Measurements from ENCODE around the gene PSMC4.

The PSMC4 gene

DNA sequence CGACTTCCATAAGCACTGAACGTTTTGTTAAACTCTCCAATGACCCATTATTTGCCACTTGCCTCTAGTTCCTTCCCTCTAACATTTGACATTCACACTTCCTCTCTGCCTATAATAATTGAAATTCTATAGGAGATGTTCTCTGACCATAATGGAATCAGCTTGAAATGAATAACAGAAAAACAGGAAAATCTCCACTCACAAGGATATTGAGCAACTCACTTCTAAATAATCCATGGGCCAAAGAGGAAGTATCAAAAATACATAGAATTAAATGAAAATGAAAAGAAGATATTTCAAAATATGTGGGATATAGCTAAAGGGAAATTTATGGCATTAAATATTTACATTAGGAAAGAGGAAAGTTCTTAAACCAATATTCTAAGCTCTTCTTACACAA, 33.2 kb upstream of the PSMC4 start:
- TF ChIP-seq, protein P1, sequence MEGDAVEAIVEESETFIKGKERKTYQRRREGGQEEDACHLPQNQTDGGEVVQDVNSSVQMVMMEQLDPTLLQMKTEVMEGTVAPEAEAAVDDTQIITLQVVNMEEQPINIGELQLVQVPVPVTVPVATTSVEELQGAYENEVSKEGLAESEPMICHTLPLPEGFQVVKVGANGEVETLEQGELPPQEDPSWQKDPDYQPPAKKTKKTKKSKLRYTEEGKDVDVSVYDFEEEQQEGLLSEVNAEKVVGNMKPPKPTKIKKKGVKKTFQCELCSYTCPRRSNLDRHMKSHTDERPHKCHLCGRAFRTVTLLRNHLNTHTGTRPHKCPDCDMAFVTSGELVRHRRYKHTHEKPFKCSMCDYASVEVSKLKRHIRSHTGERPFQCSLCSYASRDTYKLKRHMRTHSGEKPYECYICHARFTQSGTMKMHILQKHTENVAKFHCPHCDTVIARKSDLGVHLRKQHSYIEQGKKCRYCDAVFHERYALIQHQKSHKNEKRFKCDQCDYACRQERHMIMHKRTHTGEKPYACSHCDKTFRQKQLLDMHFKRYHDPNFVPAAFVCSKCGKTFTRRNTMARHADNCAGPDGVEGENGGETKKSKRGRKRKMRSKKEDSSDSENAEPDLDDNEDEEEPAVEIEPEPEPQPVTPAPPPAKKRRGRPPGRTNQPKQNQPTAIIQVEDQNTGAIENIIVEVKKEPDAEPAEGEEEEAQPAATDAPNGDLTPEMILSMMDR (IDR thresholded peaks at IDR 0.05; ENCODE audit: extremely low read depth, missing control alignments), result no peak
- DNase-seq (ENCODE audit: low spot score), result no peak

DNA sequence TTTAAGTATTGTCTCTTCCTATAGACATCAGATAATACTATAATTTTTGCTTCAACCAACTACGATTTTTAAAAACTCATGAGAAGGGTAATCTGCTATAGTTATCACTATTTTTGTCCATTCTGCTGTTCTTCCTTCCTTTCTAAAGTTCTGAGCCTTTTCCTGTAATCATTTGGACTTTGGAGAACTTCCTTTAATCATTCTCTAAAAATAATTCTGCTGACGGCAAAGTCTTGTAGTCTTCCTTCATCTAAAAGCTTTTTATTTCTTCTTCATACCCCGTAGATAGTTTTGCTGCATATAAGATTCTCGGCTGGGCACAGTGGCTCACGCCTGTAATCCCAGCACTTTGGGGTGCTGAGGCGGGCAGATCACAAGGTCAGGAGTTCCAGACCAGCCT, 31.4 kb upstream of the PSMC4 start:
- TF ChIP-seq, protein P1 (IDR thresholded peaks at IDR 0.05; ENCODE audit: extremely low read depth, missing control alignments), result no peak
- no peak for DNase-seq (ENCODE audit: low spot score)

DNA sequence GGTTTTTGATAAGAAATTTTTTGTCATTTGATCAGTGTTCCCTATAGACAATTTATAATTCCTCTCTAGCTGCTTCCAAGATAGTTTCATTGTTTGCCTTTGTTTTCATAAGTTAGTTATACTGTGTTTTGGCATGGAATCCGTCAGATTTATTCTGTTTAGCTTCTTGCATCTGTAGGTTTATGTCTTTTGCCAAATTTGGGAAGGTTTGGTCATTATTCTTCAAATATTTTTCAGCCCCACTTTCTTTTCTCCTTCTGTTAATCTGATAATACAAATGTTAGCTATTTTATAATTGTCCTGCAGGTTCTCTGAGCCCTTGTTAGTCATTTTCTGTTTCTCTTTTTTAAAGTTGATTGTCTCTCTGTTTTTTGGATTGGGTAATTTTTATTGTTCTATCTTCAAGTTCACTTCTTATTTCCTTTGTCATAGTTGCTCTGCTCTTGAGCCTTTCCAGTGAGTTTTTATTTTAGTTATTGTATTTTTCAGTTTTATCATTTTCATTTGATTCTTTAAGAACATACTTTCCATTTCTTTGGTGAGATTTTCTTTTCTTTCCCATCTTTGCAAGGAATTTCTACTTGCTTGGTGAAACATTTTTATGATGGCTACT, 30.6 kb upstream of the PSMC4 start:
- DNase-seq (ENCODE audit: low spot score), result no peak
- TF ChIP-seq, protein P1 (IDR thresholded peaks at IDR 0.05; ENCODE audit: extremely low read depth, missing control alignments), result no peak

DNA sequence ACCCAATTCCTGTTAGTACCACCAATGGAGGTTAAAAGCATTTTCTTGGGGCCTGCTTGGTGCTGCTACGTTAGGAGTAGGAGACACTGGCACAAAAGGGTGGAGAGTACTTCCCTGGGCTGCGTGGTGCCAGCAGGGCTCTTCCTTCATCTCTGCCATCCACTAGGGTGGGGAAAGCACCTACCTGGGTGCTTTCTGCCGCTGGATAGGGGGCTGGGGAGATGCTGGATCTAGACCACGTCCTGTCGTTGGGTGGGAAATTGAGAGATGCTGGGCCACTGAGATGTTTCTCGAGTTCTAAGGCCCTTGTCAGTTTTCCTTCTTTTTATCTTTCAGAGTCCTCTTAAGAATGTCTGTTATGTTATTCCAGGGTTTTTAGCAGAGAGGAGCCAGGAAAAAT, 29.8 kb upstream of the PSMC4 start:
- DNase-seq (ENCODE audit: low spot score), result no peak
- TF ChIP-seq, protein P1 (IDR thresholded peaks at IDR 0.05; ENCODE audit: extremely low read depth, missing control alignments), result no peak

DNA sequence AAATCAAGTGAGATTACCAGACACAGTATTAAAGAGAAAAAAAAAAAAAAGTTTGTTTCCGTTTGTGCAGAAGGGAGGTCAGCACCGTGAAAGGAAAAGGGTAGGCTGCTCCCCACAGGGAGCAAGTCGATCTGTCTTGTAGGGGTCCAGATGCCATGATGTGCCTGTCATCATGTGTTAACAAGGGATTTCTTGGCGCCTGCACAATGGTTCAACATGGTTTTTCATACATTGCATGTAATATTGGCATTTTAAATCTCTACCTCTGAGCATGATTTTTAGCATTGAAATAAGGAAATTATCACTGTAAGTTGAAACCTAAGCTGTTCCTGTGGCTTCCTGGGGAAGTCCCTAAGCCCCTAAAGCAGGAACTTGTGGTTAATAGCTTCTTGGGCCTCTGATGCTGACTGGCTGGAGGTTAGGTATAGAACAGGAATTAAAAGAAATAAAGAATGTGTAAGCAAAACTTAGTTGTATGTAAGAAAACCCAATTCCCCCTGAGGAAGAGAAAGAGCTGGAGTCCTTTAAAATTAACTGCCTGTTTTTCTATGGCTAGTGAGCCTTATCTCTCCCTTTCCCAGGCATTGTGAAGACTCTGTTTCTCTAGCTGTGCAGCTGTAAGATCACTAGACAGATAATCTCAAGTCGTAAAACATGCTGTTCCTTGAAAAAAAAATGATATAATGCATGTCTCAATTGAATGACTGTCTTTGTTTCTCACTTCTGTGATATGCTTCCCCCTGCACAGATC, 29.2 kb upstream of the PSMC4 start:
- DNase-seq (ENCODE audit: low spot score), result no peak
- TF ChIP-seq, protein P1 (IDR thresholded peaks at IDR 0.05; ENCODE audit: extremely low read depth, missing control alignments), result no peak

DNA sequence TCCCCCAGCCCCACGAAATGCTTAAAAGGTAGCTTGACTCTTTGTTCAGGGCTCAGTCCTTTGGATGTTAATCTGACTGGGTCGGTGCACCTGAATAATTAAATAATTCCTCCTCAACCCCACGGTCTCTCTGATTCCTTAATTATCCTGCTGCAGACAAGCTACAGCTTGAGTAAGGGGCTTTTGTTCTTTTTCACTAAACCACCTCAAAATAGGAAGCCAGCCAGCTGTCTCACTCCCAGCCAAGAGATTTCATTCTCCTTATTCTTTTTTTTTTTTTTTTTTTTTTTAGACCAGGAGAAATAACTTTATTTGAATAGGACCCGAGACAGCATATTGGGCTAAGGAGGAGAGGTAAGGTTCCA, 28.6 kb upstream of the PSMC4 start:
- DNase-seq (ENCODE audit: low spot score), result no peak
- TF ChIP-seq, protein P1 (IDR thresholded peaks at IDR 0.05; ENCODE audit: extremely low read depth, missing control alignments), result no peak

DNA sequence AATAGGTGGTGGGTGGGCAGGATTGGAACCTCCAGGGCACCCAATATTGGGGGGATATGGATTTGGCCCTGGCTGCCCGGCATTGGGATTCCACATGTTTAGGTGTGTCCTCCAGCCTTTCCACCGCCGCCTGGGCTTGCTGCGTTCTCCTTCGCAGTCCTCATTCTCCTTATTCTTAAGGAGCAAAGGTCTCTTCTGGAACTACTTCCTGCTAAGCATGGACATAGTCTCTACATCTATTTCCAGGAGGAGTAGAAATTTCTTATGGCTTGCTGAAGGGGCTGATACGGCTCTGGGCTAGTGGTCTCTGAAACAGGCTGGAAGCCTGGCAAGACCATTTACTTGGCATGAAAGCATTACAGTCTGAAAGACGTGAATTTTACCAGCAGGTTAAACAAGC, 27.4 kb upstream of the PSMC4 start:
- TF ChIP-seq, protein P1 (IDR thresholded peaks at IDR 0.05; ENCODE audit: extremely low read depth, missing control alignments), result no peak
- DNase-seq (ENCODE audit: low spot score), result no peak

Measured in GM20000 (cell line).